GM19035 (cell line): ENCODE data around the gene HCFC1R1.

Source experiments
- ATAC-seq: cut with Tn5 transposase; IDR thresholded peaks from one replicate; pipeline ENCODE4 v1.9.1; 2021; ENCODE audit not compliant: unreplicated experiment

HCFC1R1 gene

GRCh38 chr16:3020247-3020603 is 3.5 kb downstream of the HCFC1R1 start, which contains the start of gene TNFRSF12A:
Gene TNFRSF12A, plus strand, starts transcription at chr16:3020368. Its CDS starts 30 bp downstream, at chr16:3020398.
- ATAC-seq: no peak

- no peak for ATAC-seq
Measured at GRCh38 chr16:3019594-3020246, 4.0 kb downstream of the HCFC1R1 start.

GRCh38 chr16:3017794-3018506 is 5.8 kb downstream of the HCFC1R1 start, which contains the start of gene CLDN6:
Gene CLDN6, minus strand, starts transcription at chr16:3018183. Its CDS starts 2,162 bp downstream, at chr16:3016021.
- no peak for ATAC-seq

GRCh38 chr16:3017344-3017743 is 6.4 kb downstream of the HCFC1R1 start:
- no peak for ATAC-seq

GRCh38 chr16:3015865-3016521 is 7.7 kb downstream of the HCFC1R1 start:
- no peak for ATAC-seq

- ATAC-seq: no peak
Measured at GRCh38 chr16:3014971-3015370, 8.8 kb downstream of the HCFC1R1 start.

- ATAC-seq: no peak
Measured at GRCh38 chr16:3013998-3014690, 9.6 kb downstream of the HCFC1R1 start.

- ATAC-seq: no peak
Measured at GRCh38 chr16:3013491-3013951, 10.2 kb downstream of the HCFC1R1 start.

- ATAC-seq: no peak
Measured at GRCh38 chr16:3012828-3013420, 10.8 kb downstream of the HCFC1R1 start, which contains the start of gene CLDN9. Gene CLDN9, plus strand, starts transcription at chr16:3012923. Its CDS starts 440 bp downstream, at chr16:3013363.

- no peak for ATAC-seq
Measured at GRCh38 chr16:3012246-3012645, 11.5 kb downstream of the HCFC1R1 start.

- no peak for ATAC-seq
Measured at GRCh38 chr16:3010510-3010909, 13.2 kb downstream of the HCFC1R1 start.

- no peak for ATAC-seq
Measured at GRCh38 chr16:3009568-3010390, 14.0 kb downstream of the HCFC1R1 start.

- ATAC-seq: no peak
Measured at GRCh38 chr16:3008690-3009037, 15.1 kb downstream of the HCFC1R1 start.

GRCh38 chr16:3007957-3008689 is 15.6 kb downstream of the HCFC1R1 start:
- ATAC-seq: no peak

- no peak for ATAC-seq
Measured at GRCh38 chr16:3007059-3007956, 16.4 kb downstream of the HCFC1R1 start.

GRCh38 chr16:3004781-3005284 is 18.9 kb downstream of the HCFC1R1 start:
- ATAC-seq: no peak

GRCh38 chr16:3004319-3004718 is 19.4 kb downstream of the HCFC1R1 start:
- peak; percentile 18 for ATAC-seq
